Frontal cortex (tissue), 4 donors: ENCODE results near the gene KDR. TPM values are rescaled to one million over a fixed set of nuclear protein-coding genes. Genes with fewer than 3 reads are reported as not detected.

Experiments
- DNase-seq, 2 donors: peaks; one replicate each; pipeline ENCODE4 v3.0.0; 2012; ENCODE audit warnings: low spot score in 2 of 2
- FAIRE-seq: peaks from 2 replicates; lab custom pipeline; 2012; peaks lifted over from hg19 to GRCh38; lab: Jason Lieb, UNC
- total RNA-seq: library from RNA; depleted of rRNA; stranded (reverse); fragments of >200 nt; gene quantifications from one replicate; pipeline ENCODE4 v1.2.3, GENCODE V29; 2014
- donor health status: control.
- donor health status: control.
- donor health status: control.

The KDR gene
- total RNA-seq, 1 donor from 2014 or later, result 11.0 TPM

DNA sequence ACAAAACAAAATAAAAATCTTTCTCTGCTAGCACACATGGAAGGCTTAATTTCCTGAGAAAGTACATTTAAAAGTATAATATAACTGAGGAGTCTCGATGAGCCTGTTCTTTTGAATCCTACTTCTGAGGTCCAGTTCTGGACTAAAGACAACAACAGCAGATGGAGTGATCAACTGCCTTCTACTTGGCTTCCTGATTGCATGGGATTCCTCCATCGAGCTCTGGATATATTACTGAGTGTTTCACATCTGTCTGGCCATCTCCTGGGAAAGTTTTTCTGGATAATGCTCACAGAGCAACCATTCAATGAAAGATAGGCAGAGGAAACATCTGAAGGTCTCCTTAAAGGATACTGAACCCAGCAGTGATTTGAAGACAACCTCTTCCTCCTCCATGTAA is 42.6 kb downstream of the KDR start:
- DNase-seq (no peak), FAIRE-seq (no peak)

DNA sequence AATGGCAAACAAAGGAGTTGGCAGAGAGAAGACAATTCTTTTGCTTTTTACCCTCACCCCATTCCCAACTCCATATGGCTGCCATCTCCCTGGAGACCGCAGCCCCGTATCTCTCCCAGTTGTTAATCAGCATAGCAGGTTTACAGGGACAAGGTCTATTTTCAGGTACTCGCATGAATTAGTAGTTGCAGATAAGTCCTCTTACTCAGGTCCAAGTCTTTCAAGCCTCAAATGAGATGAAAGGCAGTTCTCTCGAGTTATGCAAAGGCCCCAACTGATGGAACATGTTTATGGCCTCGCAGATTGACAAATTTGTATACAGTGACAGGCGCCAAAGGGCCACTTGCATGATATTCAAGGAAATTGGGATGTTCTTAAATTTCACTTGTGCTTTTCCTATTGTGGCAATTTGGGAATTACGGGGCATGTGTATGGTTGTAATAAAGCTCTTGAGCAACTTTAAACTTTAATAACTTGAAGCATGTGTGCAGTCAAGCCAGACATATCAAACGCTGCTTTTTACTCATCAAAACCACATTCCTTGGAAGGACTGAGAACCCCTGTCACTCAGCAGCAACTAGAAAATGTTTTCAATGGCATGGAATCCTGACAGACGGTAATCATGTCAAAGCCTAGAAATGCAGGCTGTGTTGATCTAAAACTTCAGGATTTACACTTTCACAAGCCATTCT is 45.1 kb downstream of the KDR start:
- DNase-seq (no peak), FAIRE-seq (no peak)

DNA sequence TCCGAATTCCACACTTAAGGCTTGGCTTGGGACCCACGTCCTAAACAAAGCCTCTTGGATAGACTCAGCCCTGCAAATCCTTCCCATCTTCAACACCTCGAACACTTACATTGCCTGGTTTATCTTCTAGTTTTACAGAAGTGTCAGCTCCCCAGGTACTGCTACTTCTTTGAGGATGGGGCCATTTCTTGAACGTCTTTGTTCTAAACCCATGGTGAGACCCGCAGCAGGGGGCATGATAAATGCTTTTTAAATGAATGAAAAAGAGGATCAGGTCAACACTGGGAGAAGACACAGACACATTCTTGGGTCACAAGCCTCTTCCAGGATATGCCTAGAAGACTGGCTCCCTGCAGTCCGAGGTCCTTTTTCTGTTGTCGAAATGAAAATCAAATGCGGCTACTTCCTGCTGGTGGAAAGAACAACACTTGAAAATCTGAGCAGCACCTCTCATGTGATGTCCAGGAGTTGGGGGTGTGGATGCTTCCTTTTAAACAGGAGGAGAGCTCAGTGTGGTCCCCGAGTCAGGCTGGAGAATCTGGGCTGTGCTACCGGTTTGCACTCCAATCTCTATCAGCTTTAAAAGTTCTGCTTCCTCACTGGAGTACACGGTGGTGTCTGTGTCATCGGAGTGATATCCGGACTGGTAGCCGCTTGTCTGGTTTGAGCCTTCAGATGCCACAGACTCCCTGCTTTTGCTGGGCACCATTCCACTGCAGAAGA is 45.8 kb downstream of the KDR start:
- DNase-seq, result no peak
- no peak for FAIRE-seq

DNA sequence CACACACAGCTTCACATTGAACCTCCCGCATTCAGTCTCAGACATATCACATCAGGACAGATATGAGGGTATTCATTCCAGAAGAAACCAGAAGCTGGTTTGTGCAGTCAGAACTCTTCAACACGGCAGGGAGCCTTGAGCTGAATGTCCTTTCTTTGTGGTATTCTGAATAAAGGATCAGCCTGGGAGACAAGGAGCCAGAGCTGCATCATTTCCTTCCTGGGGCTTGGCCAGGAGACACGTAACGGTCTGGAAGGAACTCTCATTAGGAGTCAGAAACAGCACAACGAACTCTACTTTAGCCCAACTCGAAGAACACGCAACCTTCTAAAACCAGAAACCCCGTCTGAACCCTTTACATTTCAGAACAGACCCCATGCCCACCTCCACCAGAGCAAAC is 46.4 kb downstream of the KDR start:
- no peak for FAIRE-seq

DNA sequence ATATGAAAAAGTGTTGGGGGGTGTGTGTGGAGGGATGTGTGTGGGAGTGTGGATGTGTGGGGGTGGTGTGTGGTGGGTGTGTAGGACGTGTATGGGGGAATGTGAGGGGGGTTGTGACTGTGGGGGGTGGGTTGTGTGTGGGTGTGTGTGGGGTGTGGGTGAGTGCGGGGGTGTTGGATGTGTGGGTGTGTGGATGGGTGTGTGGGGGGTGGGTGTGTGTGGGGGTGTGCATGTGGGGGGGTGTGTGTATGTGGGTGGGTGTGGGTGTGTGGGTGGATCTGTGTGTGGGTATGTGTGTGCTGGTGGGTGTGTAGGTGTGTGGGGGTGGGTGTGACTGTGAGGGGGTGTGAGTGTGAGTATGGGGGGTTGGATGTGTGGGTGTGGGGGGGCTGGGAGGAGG is 47.8 kb downstream of the KDR start:
- FAIRE-seq, result no peak

More for the DNA sequence above, 46.4 kb downstream of the KDR start:
- DNase-seq, result peak in 1 of 2 donors; percentile 21

DNA sequence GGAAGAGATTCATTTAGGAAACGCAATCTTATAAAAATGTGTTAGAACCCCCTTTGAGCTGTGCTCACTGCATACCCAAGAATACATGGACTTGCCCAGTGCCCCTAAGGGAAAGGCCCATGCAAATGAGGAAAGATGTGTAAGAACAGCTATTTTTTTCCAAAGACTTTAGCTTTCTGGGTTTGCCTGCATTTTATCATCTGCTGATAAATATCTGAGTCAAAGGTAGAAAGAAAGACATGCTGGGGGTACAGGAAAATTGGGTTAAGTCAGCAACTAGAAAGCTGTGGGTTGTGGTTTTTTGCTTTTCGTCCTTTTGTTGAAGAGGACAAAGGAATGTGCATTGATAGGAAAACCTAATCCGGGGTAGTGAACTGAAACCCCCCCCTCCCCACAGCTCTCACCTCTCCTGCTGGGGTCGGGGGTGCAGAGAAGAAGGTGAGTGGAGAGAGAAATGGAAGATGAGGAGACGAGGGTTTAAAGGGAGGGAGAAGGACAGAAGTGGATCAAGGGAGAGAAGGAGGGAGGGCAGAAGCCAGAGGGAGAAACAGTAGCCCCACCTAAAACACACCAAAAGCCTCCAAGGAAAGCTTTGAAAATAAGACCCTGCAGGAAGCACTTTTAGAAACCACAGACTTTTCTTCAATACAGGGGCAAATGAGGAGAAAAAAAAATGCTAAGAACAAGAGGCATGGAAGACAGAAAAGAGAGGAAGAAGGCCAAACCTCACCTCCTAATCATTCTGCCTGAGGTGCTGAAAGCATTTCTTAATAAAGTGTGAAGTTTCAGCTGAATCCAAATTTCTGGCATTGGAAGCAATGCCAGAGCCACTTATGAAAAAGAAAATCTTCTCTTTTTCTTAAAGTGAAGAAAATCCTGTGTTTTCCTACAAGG is 49.3 kb downstream of the KDR start:
- FAIRE-seq, result no peak
- no peak for DNase-seq

More for the DNA sequence above, 47.8 kb downstream of the KDR start:
- no peak for DNase-seq

DNA sequence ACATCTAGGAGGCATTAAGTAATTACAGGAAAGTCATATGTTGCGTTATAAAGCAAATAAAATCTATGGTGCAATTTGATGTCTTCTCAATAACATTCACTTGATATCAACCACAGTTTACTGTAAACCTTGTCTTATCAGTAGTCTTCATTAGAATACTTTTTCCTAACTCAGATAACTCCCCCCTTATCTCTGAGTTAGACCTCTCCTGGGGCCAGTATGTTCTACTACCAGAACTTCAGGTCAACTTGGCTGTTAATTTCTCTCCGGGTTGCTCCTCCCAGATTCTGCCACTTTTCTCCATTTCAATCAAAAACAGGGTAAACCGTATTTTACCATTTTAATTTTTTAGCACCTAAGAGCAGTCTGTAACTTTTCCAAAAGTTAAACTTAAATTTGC is 50.0 kb downstream of the KDR start:
- FAIRE-seq (no peak), DNase-seq (no peak)

DNA sequence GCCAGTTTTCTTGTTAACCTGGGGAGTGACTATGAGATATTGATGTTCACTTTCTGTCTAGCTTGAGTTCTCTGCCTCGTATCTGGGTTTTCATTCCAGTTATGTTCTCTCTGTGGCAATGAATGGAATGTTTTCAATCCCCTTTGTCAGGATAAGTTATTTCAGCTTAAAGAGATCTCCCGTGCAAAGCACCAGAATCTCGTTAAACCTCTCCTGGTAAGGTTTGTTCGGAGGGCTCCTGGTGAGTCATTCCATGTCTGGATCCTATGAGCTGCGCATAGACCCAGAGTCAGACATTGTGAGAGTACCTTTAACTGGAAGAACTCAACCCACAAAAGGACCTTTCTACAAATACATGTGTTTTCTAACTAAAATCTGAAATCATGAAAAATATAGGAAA is 51.0 kb downstream of the KDR start:
- FAIRE-seq (no peak), DNase-seq (no peak)

DNA sequence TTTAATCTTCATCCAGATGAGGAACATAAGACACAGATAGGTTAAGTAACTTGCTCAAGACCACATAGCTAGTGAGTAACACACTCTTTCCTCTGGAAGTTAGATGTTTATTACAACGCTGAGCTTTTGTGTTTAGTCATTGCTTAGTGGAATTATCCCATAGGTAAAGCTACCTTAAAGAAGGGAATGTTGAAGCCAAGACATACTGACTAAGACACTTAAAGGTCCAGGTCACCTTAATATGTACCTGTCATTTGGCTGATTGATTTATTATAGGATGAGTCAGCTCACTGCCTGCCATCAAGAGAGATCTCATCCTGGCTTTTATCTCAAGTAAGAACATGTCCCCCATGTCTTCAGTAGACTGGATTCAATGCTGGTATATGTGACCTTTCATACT is 53.4 kb downstream of the KDR start:
- no peak for FAIRE-seq
- no peak for DNase-seq

DNA sequence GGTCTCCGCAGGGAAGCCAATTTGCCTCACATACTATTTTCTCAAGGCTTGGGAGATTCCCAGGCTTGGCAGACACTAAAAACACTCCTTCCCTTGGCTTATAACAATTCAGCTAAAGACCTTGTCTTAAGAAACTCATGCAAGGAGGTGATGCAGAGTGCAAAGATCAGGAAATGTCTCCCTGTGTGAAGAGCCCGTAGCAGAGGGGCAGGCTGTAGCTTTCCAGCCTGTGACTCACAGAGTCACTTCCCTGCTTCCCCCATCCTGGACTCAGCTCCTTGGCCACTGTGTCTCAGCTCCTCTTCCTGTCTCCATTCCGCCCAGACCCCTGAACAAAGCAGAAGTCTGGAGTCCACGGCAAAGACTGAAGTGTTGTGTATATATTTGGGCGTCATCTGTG is 56.1 kb downstream of the KDR start:
- DNase-seq (no peak), FAIRE-seq (no peak)

DNA sequence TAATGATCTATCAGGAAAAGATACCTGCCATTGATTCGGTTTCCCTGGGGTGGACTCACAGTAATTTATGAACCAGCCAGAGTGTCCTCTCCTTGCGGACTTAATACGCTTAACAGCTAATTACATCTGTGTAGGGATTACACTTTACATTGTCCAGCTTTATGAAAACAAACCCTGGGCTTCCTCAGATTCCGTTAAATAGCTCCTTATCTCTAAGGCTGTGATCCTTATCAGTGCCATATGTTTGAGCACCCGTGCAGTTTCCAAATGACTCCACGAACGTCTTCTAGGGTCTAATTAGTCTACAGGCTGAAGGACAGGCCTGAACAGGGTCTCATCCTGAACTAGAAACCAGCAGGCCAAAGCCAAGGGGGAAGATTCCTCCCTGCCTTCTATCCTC is 56.9 kb downstream of the KDR start:
- FAIRE-seq, result no peak
- DNase-seq, result no peak

DNA sequence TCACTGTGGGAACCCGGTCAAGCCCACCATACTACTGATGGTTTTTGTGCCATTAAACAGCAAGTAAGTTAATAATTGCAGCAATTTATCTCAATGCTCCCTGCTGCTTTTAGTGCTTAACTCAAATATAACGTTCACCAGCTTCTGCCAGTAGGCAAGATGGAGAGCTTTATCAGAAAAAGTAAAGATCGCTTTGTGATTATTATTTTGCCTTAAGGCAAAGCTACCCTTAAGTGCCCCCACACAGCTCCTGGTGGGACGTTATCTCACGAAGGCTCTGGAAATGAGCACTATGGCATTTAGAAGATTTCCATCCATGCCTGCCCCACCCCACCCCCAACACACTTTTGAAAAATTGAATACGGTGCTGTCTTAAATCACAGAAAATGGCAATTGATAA is 59.4 kb downstream of the KDR start:
- FAIRE-seq, result no peak
- DNase-seq, result no peak

DNA sequence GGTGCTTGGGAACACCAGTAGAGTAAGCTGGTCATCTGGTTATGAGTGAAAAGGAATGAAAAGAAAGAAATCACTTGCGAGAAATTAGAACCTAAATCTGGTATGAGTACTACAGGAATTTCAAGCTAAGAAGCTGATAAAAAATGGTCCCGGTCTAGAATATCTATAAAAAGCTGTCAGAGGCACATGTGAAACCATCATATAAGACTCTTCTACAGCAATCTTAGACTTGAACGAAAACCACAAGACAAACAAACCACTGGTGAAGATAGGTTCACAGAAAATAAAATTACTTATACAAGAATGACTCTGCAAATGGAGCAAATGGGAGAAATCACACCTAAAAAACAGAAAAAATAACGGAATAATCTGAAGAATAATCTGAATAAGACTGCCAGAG is 69.9 kb downstream of the KDR start:
- DNase-seq, result no peak
- no peak for FAIRE-seq

DNA sequence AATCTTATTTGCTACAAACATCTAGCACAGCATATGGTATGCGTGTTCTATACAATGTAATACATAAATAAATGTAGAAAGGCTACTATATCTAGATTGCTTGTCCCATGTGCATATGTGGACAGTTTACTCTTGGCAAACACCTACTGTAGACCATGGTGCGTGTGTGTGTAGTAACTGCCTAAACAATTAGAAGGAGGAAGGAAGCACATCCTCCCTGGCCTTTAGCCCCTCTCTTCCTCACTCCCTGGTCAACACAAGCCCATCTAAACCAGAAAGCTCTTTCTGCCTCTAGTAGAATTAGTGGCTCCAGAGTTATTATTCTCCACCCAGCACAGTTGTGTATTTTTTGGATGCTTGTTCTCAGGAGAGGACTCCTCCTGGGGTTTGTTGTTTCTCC is 73.9 kb downstream of the KDR start:
- no peak for FAIRE-seq
- DNase-seq, result no peak

DNA sequence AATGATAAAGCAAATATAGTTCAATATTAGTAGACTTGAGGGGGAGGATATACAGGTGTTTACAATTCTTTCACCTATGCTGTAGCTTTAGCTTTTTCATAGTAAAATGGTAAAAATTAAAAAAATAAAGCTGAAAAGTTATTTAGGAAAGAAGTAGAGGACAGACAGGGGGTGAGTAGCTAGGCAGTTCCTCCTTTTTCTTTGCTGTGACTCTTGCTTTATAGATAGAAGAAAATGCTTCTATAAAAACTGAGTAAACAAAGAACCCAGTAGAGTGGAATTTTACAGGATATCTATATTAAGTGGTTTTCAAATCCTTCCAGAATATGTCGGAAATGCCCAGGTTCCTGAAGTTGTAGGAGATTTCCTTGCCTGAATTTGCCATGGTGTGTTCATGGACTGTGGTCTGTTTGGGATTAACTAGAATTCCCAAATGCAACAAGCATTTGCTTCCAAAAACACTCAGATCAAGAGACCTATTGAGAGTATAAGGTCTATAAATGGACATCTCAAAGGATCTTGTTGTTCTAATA is 74.9 kb downstream of the KDR start:
- FAIRE-seq (no peak), DNase-seq (no peak)

DNA sequence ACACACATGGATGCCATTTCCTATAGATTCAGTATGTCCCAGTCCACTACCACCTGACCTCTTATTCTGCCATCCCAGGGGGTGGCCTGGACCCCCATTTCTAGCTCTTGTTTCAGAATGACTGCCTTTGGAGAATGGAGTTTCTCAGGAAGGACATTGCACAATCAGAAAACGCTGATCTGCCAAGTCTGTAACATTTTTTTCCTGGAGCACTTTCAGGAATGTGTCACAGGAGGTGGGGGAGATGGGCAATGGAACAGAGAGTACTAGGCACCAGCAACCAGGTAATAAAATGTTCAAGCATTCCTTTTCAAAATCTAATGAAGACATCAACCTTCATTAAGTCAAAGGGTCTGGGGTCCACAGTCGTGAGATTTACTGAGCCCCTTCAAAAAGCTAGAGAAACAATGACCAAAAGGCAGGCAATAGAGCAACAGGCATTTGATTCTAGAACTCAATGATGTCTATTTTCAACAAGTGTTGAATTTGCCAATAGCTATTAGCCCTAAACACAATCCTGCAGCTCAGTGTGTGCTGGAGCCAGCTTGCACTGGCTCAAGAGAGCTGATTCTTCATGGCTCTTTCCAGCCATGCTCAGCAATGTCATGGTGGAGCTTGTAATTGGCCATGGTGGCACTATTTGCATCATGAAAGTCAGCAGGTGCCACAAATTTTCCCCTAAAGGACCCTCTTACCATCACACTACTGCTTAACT is 87.1 kb downstream of the KDR start:
- FAIRE-seq, result no peak
- DNase-seq, result no peak

DNA sequence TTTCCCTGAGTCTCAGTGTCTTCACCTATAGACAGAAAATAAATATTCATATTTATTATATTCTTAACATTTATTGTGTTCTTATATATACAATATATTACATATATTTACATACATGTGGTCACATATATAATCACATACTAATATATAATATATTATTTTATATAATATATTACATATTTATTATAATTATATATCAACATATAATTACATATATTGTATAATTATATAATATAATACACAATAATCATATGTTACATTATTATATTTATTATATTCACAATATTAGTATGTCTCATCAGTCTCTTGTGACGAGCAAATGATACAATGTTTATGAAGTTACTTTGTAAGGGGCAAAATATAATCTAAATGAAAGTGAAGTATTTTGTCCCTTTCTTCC is 87.7 kb downstream of the KDR start:
- FAIRE-seq, result peak; percentile 95

DNA sequence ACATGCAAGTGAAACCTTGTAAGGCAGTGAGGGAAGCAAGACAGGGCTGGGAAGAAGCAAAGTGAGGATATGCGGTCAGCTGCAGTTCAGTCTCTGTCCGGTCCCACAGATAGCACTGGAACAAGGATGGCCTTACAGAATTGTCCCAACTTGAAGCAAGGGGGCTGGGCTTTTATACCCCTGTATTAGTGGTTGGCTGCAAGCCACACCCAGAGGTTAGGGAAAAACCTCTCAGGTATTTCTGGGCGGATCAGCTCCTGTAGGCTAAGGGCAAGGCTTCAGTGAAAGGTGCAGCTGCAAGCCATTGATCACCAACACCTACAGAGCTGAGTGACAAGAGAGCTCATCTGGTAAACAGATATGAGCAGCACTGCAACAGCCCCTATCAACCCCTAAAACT is 89.0 kb downstream of the KDR start:
- DNase-seq (no peak), FAIRE-seq (no peak)

More for the DNA sequence above, 87.7 kb downstream of the KDR start:
- DNase-seq, result no peak

DNA sequence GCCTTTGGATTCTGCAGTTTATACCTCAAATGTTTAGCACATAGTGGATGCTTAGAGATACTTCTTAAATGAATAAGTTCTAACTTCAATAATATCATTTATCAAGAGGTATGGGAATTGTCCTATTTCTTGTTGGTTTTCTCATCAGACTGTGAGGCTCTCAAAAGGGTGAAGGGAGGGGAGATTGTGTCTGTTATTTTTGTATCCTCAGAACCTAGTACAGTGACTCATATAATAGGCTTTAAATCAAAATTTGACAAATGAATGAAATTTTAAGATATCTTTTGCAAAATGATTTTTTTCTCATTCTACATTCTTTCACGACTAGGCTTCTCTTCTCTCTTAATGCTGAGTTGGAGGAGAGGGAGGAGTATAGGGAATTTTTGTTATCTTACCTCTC is 89.5 kb downstream of the KDR start:
- DNase-seq (no peak), FAIRE-seq (no peak)

DNA sequence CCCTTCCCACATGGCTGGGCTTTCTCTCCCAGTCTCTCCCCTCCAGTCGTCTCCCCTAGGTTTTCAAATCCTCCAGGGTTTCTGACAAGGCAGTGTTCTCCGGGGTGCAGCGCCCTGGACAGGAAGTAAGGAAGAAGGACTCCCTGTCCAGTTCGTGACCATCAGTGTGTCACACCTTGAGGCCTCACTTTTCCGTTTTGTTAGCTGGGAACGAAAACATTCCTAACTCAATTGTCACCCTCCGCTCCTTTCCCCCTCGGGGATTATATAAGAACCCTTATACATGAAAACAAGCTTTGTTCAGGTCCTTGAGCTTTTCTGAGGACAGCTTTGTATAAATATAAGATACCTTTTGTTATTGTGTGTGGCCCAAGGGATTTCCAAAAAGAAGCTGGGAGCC is 92.1 kb downstream of the KDR start:
- FAIRE-seq (no peak), DNase-seq (no peak)
